HEK293 (cell line): Measurements from ENCODE around the gene MVD.

Experiments used
- CTCF ChIA-PET: fragments of 350-600 bp; formaldehyde crosslinking; extraction: SDS; loops from one replicate; lab custom pipeline; 2021; ENCODE audit warnings: antibody characterized with exemption; lab: Yijun Ruan, JAX
- POLR2A ChIA-PET: fragments of 300-600 bp; formaldehyde crosslinking; extraction: SDS; loops from one replicate; lab custom pipeline; 2020; ENCODE audit warnings: antibody characterized with exemption, inconsistent platforms; lab: Yijun Ruan, JAX
- H3K27ac ChIP-seq: fragments of 200-500 bp; sonication (Bioruptor generic); 2 replicates; pipeline ENCODE4 v1.5.1; 2014; ENCODE audit warnings: low read depth, low read length, control low read depth, inconsistent platforms; ENCODE audit errors: extremely low read depth
- H3K36me3 ChIP-seq, 2 experiments: fragments of 200-500 bp in 1 of 2; sonication (Bioruptor generic) in 1 of 2; 1 replicate in 1 of 2; 2 replicates in 1 of 2; pipeline ENCODE4 v1.5.1; 2014 to 2017; ENCODE audit warnings: inconsistent platforms in 2 of 2, low read length in 2 of 2; ENCODE audit not compliant: control insufficient read depth in 2 of 2, insufficient read depth in 1 of 2
- H3K4me1 ChIP-seq: fragments of 200-500 bp; sonication (Bioruptor generic); 2 replicates; pipeline ENCODE4 v1.5.1; 2014; ENCODE audit warnings: mild to moderate bottlenecking, low read length, inconsistent platforms; ENCODE audit not compliant: control insufficient read depth, insufficient read depth
- H3K4me3 ChIP-seq: 2 replicates; pipeline ENCODE4 v1.5.1; 2011; ENCODE audit warnings: low read depth, mild to moderate bottlenecking, control low read depth, low read length, moderate library complexity
- H3K9me3 ChIP-seq: fragments of 200-500 bp; sonication (Bioruptor generic); 2 replicates; pipeline ENCODE4 v1.5.1; 2014; ENCODE audit warnings: low read depth, low read length, inconsistent platforms; ENCODE audit not compliant: control insufficient read depth, insufficient read depth
- BCL11A ChIP-seq: fragments of 450-650 bp; formaldehyde crosslinking; IDR thresholded peaks from 2 replicates; pipeline ENCODE4 v1.5.1; 2016; ENCODE audit warnings: low read depth, missing biosample characterization, missing genetic modification characterization
- HOXD13 ChIP-seq: sonication (generic); formaldehyde crosslinking; IDR thresholded peaks from 2 replicates; pipeline ENCODE4 v1.8.0; 2022; ENCODE audit warnings: missing genetic modification reagents, borderline replicate concordance
- KLF1 ChIP-seq: fragments of 450-650 bp; formaldehyde crosslinking; IDR thresholded peaks from 2 replicates; pipeline ENCODE4 v1.5.1; 2016; ENCODE audit warnings: missing biosample characterization, missing genetic modification characterization
- KLF8 ChIP-seq: fragments of 450-650 bp; formaldehyde crosslinking; IDR thresholded peaks from 2 replicates; pipeline ENCODE4 v1.5.1; 2016; ENCODE audit warnings: missing biosample characterization, missing genetic modification characterization
- SETDB1 ChIP-seq: IDR thresholded peaks from one replicate; pipeline ENCODE4 v1.6.1; 2017; ENCODE audit warnings: mild to moderate bottlenecking, low read length, moderate library complexity, mixed read lengths; ENCODE audit not compliant: insufficient read length
- ZBTB1 ChIP-seq: fragments of 450-650 bp; formaldehyde crosslinking; IDR thresholded peaks from 2 replicates; pipeline ENCODE4 v1.5.1; 2016; ENCODE audit warnings: missing biosample characterization, missing genetic modification characterization
- ZBTB21 ChIP-seq: fragments of 450-650 bp; formaldehyde crosslinking; IDR thresholded peaks from 2 replicates; pipeline ENCODE4 v1.5.1; 2017; ENCODE audit warnings: missing biosample characterization, missing genetic modification characterization
- ZBTB8A ChIP-seq: fragments of 450-650 bp; formaldehyde crosslinking; IDR thresholded peaks from 2 replicates; pipeline ENCODE4 v1.5.1; 2016; ENCODE audit warnings: missing biosample characterization, missing genetic modification characterization
- ZNF112 ChIP-seq: fragments of 450-650 bp; formaldehyde crosslinking; IDR thresholded peaks from 2 replicates; pipeline ENCODE4 v1.5.0; 2017; ENCODE audit warnings: missing biosample characterization, missing genetic modification characterization
- ZNF133 ChIP-seq: fragments of 450-650 bp; formaldehyde crosslinking; IDR thresholded peaks from 2 replicates; pipeline ENCODE4 v1.5.1; 2016; ENCODE audit warnings: missing biosample characterization, missing genetic modification characterization
- ZNF184 ChIP-seq: fragments of 450-650 bp; IDR thresholded peaks from 2 replicates; pipeline ENCODE4 v1.5.1; 2018; ENCODE audit warnings: missing biosample characterization, mild to moderate bottlenecking, missing genetic modification characterization
- ZNF211 ChIP-seq: fragments of 450-650 bp; formaldehyde crosslinking; IDR thresholded peaks from 2 replicates; pipeline ENCODE4 v1.5.1; 2016; ENCODE audit warnings: low read depth, missing biosample characterization, missing genetic modification characterization
- ZNF23 ChIP-seq: fragments of 450-650 bp; formaldehyde crosslinking; IDR thresholded peaks from 2 replicates; pipeline ENCODE4 v1.5.1; 2016; ENCODE audit warnings: missing biosample characterization, missing genetic modification characterization, borderline replicate concordance
- ZNF510 ChIP-seq: fragments of 450-650 bp; formaldehyde crosslinking; IDR thresholded peaks from 2 replicates; pipeline ENCODE4 v1.5.1; 2018; ENCODE audit warnings: mild to moderate bottlenecking, missing genetic modification characterization, missing biosample characterization; ENCODE audit not compliant: insufficient replicate concordance
- ZNF514 ChIP-seq: fragments of 450-650 bp; formaldehyde crosslinking; IDR thresholded peaks from 2 replicates; pipeline ENCODE4 v1.5.1; 2016; ENCODE audit warnings: missing biosample characterization, missing genetic modification characterization
- ZNF629 ChIP-seq: fragments of 450-650 bp; formaldehyde crosslinking; IDR thresholded peaks from 2 replicates; pipeline ENCODE4 v1.5.1; 2017; ENCODE audit warnings: missing biosample characterization, missing genetic modification characterization
- ZNF645 ChIP-seq: fragments of 450-650 bp; formaldehyde crosslinking; IDR thresholded peaks from 2 replicates; pipeline ENCODE4; 2016; ENCODE audit warnings: missing biosample characterization, missing genetic modification characterization
- ZNF701 ChIP-seq: fragments of 450-650 bp; formaldehyde crosslinking; IDR thresholded peaks from 2 replicates; pipeline ENCODE4 v1.5.1; 2016; ENCODE audit warnings: missing biosample characterization, missing genetic modification characterization
- TF ChIP-seq, protein P1 (sequence below): fragments of 450-650 bp; formaldehyde crosslinking; IDR thresholded peaks from 2 replicates; pipeline ENCODE4 v1.5.1; 2017; ENCODE audit warnings: missing biosample characterization, missing genetic modification characterization
- TF ChIP-seq, protein P2 (sequence below): fragments of 450-650 bp; formaldehyde crosslinking; IDR thresholded peaks from 2 replicates; pipeline ENCODE4 v1.5.1; 2016; ENCODE audit warnings: missing biosample characterization, missing genetic modification characterization, borderline replicate concordance
- TF ChIP-seq, protein P3 (sequence below): fragments of 450-650 bp; formaldehyde crosslinking; IDR thresholded peaks from 2 replicates; pipeline ENCODE4 v1.5.1; 2016; ENCODE audit warnings: missing biosample characterization, missing genetic modification characterization, low read depth

The MVD gene

DNA sequence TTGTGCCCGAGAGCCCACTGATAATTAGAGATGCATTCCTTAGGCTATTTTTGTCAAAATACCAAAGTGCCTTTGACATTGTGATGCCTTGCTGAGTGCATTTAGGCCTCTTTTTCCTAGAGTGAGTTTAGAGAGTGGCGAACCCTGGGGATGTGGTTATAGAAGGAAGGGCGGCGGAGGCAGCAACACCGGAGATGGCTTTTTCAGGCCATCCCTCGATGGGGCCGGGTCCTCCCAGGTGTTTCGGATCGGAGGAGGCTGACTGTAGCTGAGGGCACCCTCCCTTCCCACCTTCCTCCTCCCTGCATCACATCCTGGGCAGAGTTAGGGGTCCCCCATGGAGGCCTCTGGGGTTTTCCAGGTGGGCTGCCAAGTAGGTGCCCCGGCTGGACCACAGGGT lies 30.0 kb upstream of the MVD start:
- Histone ChIP-seq H3K9me3 (no peaks in the 10 kb centered on the region), H3K4me1 (peaks cover 3% of the 10 kb centered on the region; the same call in 1 of the 2 replicates), H3K27ac (no peak overlapping the region), H3K36me3 (peaks cover 0 to 14% of the 10 kb centered on the region in 2 experiments; a peak in 1 of 3 replicates), H3K4me3 (no peak overlapping the region)
- ChIA-PET POLR2A (interaction anchor here (0.6 kb wide), 1 partner anchor 93 kb away, joined by 4 read pairs; no protein-coding TSS in a partner anchor), CTCF (no interaction called here)
- TF ChIP-seq KLF1 (tag by site-specific recombination), result no peak
- TF ChIP-seq ZNF184 (tag by site-specific recombination), result no peak
- no peak for TF ChIP-seq ZNF629 (tag by site-specific recombination)
- TF ChIP-seq ZBTB21 (tag by site-specific recombination), result no peak
- no peak for TF ChIP-seq ZNF112
- TF ChIP-seq, protein P1, sequence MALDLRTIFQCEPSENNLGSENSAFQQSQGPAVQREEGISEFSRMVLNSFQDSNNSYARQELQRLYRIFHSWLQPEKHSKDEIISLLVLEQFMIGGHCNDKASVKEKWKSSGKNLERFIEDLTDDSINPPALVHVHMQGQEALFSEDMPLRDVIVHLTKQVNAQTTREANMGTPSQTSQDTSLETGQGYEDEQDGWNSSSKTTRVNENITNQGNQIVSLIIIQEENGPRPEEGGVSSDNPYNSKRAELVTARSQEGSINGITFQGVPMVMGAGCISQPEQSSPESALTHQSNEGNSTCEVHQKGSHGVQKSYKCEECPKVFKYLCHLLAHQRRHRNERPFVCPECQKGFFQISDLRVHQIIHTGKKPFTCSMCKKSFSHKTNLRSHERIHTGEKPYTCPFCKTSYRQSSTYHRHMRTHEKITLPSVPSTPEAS (tag by site-specific recombination), result no peak
- no peak for TF ChIP-seq KLF8
- no peak for TF ChIP-seq ZBTB8A (tag by site-specific recombination)
- TF ChIP-seq ZNF514, result no peak
- TF ChIP-seq SETDB1, result no peak

- ChIA-PET POLR2A (no interaction called here), CTCF (interaction anchor here (1.0 kb wide), 1 partner anchor 19 kb away, joined by 4 read pairs; no protein-coding TSS in a partner anchor)
- no peak overlapping the region for H3K4me3 ChIP-seq
- TF ChIP-seq ZNF701 (tag by site-specific recombination) (no peak), ZNF211 (no peak), ZNF133 (tag by site-specific recombination) (no peak), ZNF645 (tag by site-specific recombination) (no peak), ZBTB1 (tag by site-specific recombination) (no peak), ZNF23 (tag by site-specific recombination) (no peak), BCL11A (tag by site-specific recombination) (no peak), ZNF510 (tag by site-specific recombination) (no peak), HOXD13 (CRISPR knock-in tag) (no peak)
- TF ChIP-seq, protein P2, sequence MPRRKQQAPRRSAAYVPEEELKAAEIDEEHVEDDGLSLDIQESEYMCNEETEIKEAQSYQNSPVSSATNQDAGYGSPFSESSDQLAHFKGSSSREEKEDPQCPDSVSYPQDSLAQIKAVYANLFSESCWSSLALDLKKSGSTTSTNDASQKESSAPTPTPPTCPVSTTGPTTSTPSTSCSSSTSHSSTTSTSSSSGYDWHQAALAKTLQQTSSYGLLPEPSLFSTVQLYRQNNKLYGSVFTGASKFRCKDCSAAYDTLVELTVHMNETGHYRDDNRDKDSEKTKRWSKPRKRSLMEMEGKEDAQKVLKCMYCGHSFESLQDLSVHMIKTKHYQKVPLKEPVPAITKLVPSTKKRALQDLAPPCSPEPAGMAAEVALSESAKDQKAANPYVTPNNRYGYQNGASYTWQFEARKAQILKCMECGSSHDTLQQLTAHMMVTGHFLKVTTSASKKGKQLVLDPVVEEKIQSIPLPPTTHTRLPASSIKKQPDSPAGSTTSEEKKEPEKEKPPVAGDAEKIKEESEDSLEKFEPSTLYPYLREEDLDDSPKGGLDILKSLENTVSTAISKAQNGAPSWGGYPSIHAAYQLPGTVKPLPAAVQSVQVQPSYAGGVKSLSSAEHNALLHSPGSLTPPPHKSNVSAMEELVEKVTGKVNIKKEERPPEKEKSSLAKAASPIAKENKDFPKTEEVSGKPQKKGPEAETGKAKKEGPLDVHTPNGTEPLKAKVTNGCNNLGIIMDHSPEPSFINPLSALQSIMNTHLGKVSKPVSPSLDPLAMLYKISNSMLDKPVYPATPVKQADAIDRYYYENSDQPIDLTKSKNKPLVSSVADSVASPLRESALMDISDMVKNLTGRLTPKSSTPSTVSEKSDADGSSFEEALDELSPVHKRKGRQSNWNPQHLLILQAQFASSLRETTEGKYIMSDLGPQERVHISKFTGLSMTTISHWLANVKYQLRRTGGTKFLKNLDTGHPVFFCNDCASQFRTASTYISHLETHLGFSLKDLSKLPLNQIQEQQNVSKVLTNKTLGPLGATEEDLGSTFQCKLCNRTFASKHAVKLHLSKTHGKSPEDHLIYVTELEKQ, result no peak
- TF ChIP-seq, protein P3, sequence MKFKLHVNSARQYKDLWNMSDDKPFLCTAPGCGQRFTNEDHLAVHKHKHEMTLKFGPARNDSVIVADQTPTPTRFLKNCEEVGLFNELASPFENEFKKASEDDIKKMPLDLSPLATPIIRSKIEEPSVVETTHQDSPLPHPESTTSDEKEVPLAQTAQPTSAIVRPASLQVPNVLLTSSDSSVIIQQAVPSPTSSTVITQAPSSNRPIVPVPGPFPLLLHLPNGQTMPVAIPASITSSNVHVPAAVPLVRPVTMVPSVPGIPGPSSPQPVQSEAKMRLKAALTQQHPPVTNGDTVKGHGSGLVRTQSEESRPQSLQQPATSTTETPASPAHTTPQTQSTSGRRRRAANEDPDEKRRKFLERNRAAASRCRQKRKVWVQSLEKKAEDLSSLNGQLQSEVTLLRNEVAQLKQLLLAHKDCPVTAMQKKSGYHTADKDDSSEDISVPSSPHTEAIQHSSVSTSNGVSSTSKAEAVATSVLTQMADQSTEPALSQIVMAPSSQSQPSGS, result no peak
- H3K27ac ChIP-seq, result no peak overlapping the region
- H3K4me1 ChIP-seq, result peaks cover 3% of the 10 kb centered on the region; the same call in 1 of the 2 replicates
- peaks cover 0 to 5% of the 10 kb centered on the region in 2 experiments; a peak in 1 of 3 replicates for H3K36me3 ChIP-seq
- H3K9me3 ChIP-seq, result no peaks in the 10 kb centered on the region
Measured at GRCh38 chr16:88691924-88692560, 29.2 kb upstream of the MVD start.
